HFF-Myc (cell line): ENCODE results near the gene CCDC78.
A peak's percentile ranks its signal among the peaks of the same experiment; 100 is the strongest.

Experiments used
- DNase-seq: peaks from one replicate; pipeline ENCODE4 v3.0.0-alpha.2; 2011; ENCODE audit warnings: low read depth; ENCODE audit errors: extremely low read depth
- H3K4me3 ChIP-seq: replicated peaks from 2 replicates; pipeline ENCODE4 v1.5.1; 2011; ENCODE audit warnings: low read depth, mild to moderate bottlenecking, control low read depth, low read length
- CTCF ChIP-seq: IDR thresholded peaks from 2 replicates; pipeline ENCODE4 v1.5.1; 2012; ENCODE audit warnings: mild to moderate bottlenecking, low read depth, low read length, control low read depth; ENCODE audit errors: missing control alignments

The CCDC78 gene

GRCh38 chr16:678858-679813, 47.1 kb downstream of the CCDC78 start:
- DNase-seq: no peak
- H3K4me3 ChIP-seq: peak overlapping the region; percentile 34
- TF ChIP-seq CTCF: no peak

- TF ChIP-seq CTCF: no peak
- no peak overlapping the region for H3K4me3 ChIP-seq
- no peak for DNase-seq
Measured at GRCh38 chr16:678209-678857, 47.9 kb downstream of the CCDC78 start.

- TF ChIP-seq CTCF: no peak
- no peak for DNase-seq
- no peak overlapping the region for H3K4me3 ChIP-seq
Measured at GRCh38 chr16:677316-678190, 48.7 kb downstream of the CCDC78 start.

- H3K4me3 ChIP-seq: no peak overlapping the region
- no peak for TF ChIP-seq CTCF
- no peak for DNase-seq
Measured at GRCh38 chr16:676913-677312, 49.3 kb downstream of the CCDC78 start.

GRCh38 chr16:676565-676902, 49.7 kb downstream of the CCDC78 start:
- DNase-seq: no peak
- H3K4me3 ChIP-seq: no peak overlapping the region
- no peak for TF ChIP-seq CTCF

GRCh38 chr16:675884-676564, 50.2 kb downstream of the CCDC78 start:
- H3K4me3 ChIP-seq: no peak overlapping the region; the same call in 1 of the 2 replicates

More at GRCh38 chr16:675884-676564, 50.2 kb downstream of the CCDC78 start:
- DNase-seq: no peak
- no peak for TF ChIP-seq CTCF
